C4-2B (cell line): ENCODE results near the gene ERV3-1.
A peak's percentile ranks its signal among the peaks of the same experiment; 100 is the strongest.

Experiments used
- H3K27ac ChIP-seq: fragments of 450-650 bp; 2 replicates; pipeline ENCODE4 v1.5.1; 2017
- ZFX ChIP-seq: fragments of 450-650 bp; IDR thresholded peaks from 2 replicates; pipeline ENCODE4 v1.6.1; 2017
- TF ChIP-seq, protein P1 (sequence below): fragments of 450-650 bp; conservative IDR thresholded peaks from 2 replicates; pipeline ENCODE4 v1.5.1; 2017; ENCODE audit warnings: mild to moderate bottlenecking

The ERV3-1 gene

DNA sequence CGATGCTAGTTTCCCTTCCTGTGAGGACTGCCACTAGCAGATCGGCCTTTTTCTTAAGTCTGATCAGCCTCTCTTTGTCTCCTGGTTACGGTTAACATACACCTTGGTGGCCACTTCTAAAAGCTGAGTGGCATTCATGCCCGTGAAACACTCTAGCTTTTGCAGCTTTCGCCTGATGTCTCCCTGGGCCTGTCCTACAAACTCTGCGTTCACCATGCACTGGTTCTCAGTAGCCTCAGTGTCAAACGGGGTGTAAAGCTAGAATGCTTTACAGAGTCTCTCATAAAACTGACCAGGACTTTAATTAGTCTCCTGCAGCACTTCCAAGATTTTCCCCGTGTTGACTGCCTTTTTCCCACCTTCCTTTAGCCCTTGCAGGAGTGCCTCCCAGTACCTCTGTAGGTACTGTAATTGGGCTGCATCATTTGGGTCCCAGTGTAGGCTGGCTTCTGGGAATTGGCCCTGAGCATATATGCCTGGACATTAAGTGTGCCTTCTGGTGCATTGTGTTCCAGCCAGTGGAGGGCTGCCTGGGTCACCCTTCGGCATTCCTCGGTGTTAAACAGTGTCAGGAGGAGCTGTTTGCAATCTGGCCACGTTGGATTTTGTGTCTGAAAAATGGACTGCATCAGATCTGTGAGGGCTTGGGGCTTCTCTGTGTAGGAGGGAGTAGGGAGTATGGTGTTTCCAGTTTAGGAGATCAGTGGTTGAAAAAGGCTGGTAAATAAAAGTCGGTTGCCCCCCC, 9.2 kb downstream of the ERV3-1 start:
- H3K27ac ChIP-seq: peak overlapping the region; percentile 3; the same call in 1 of the 2 replicates
- TF ChIP-seq, protein P1, sequence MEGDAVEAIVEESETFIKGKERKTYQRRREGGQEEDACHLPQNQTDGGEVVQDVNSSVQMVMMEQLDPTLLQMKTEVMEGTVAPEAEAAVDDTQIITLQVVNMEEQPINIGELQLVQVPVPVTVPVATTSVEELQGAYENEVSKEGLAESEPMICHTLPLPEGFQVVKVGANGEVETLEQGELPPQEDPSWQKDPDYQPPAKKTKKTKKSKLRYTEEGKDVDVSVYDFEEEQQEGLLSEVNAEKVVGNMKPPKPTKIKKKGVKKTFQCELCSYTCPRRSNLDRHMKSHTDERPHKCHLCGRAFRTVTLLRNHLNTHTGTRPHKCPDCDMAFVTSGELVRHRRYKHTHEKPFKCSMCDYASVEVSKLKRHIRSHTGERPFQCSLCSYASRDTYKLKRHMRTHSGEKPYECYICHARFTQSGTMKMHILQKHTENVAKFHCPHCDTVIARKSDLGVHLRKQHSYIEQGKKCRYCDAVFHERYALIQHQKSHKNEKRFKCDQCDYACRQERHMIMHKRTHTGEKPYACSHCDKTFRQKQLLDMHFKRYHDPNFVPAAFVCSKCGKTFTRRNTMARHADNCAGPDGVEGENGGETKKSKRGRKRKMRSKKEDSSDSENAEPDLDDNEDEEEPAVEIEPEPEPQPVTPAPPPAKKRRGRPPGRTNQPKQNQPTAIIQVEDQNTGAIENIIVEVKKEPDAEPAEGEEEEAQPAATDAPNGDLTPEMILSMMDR: no peak
- no peak for TF ChIP-seq ZFX

GRCh38 chr7:64996305-64996704, 10.2 kb downstream of the ERV3-1 start:
- TF ChIP-seq ZFX: no peak
- TF ChIP-seq, protein P1: no peak
- H3K27ac ChIP-seq: no peak overlapping the region

DNA sequence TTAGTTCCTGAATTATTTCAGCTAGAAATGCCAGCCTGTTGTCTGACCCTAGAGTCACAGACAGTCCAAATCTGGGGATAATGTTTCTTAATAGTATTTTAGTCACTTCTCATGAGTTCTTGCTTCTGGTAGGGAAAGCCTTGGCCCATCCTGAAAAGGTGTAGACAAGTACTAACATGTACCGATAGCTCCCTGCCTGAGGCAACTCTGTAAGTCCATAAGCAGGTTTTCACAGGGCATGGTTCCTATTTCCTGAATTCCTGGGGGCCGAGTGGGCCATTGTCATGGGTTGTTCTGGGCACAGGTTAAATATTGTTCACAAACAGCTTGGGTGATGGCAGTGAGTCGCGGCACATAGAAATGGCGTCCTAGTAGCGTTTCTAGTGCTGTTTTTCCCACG, 12.6 kb downstream of the ERV3-1 start:
- H3K27ac ChIP-seq: no peak overlapping the region
- TF ChIP-seq ZFX: no peak
- TF ChIP-seq, protein P1: no peak

- no peak for TF ChIP-seq ZFX
- TF ChIP-seq, protein P1: no peak
- no peak overlapping the region for H3K27ac ChIP-seq
Measured at GRCh38 chr7:64992971-64993370, 13.5 kb downstream of the ERV3-1 start.

GRCh38 chr7:64990936-64991335, 15.6 kb downstream of the ERV3-1 start, which contains the start of gene ZNF117:
Gene ZNF117, minus strand, starts transcription at chr7:64991036.
- TF ChIP-seq ZFX: no peak
- TF ChIP-seq, protein P1: no peak

GRCh38 chr7:64990216-64990615, 16.3 kb downstream of the ERV3-1 start:
- TF ChIP-seq ZFX: no peak
- TF ChIP-seq, protein P1: no peak
- no peak overlapping the region for H3K27ac ChIP-seq

More at GRCh38 chr7:64990936-64991335, 15.6 kb downstream of the ERV3-1 start, which contains the start of gene ZNF117:
- H3K27ac ChIP-seq: no peak within 1 kb of the TSS

DNA sequence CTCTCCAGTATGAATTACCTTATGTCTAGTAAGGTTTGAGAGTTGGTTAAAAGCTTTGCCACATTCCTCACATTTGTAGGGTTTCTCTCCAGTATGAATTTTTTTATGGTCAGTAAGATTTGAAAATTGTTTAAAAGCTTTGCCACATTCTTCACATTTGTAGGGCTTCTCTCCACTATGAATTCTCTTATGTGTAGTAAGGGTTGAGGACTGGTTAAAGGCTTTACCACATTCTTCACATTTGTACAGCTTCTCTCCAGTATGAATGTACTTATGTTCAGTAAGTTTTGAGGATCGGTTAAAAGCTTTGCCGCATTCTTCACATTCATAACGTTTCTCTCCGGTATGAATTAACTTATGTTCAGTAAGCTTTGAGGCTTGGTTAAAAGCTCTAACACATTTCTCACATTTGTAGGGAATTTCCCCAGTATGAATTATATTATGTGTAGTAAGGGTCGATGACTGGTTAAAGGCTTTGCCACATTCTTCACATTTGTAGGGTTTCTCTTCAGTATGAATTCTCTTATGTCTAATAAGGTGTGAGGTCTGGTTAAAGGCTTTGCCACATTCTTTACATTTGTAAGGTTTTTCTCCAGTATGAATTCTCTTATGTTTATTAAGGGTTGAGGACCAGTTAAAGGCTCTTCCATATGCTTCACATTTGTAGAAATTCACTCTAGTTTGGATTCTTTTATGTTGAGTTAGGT, 27.8 kb downstream of the ERV3-1 start:
- H3K27ac ChIP-seq: no peak overlapping the region

More for the DNA sequence above, 27.8 kb downstream of the ERV3-1 start:
- no peak for TF ChIP-seq ZFX
- TF ChIP-seq, protein P1: no peak
